Smooth muscle cell (in vitro differentiated cells): Measurements from ENCODE around the gene MYOD1. TPM values are rescaled to one million over a fixed set of nuclear protein-coding genes. Genes with fewer than 3 reads are reported as not detected.
A peak's percentile ranks its signal among the peaks of the same experiment; 100 is the strongest.

Experiments
- DNase-seq: peaks from one replicate; lab custom pipeline; 2025; ENCODE audit not compliant: unreplicated experiment; lab: John Stamatoyannopoulos, UW
- H2AFZ ChIP-seq: fragments of 200-600 bp; sonication (generic); 2 replicates; pipeline ENCODE4 v1.6.0; 2016; ENCODE audit warnings: antibody characterized with exemption, low read depth, mild to moderate bottlenecking
- H3F3A ChIP-seq: fragments of 200-600 bp; sonication (generic); 2 replicates; pipeline ENCODE4 v1.6.0; 2017; ENCODE audit warnings: antibody characterized with exemption, low read depth
- H3K27ac ChIP-seq: fragments of 200-600 bp; sonication (generic); 2 replicates; pipeline ENCODE4 v1.5.1; 2016; ENCODE audit warnings: low read depth, mild to moderate bottlenecking
- H3K27me3 ChIP-seq: fragments of 200-600 bp; sonication (generic); 2 replicates; pipeline ENCODE4 v1.6.1; 2016; ENCODE audit warnings: low read depth, mild to moderate bottlenecking
- H3K36me3 ChIP-seq: fragments of 200-600 bp; sonication (generic); 2 replicates; pipeline ENCODE4 v1.5.1; 2016; ENCODE audit warnings: low read depth
- H3K4me1 ChIP-seq: fragments of 200-600 bp; sonication (generic); 2 replicates; pipeline ENCODE4 v1.5.1; 2016; ENCODE audit warnings: low read depth
- H3K4me2 ChIP-seq: fragments of 200-600 bp; sonication (generic); 2 replicates; pipeline ENCODE4 v1.6.0; 2016; ENCODE audit warnings: mild to moderate bottlenecking
- H3K4me3 ChIP-seq: fragments of 200-600 bp; sonication (generic); 2 replicates; pipeline ENCODE4 v1.5.1; 2016; ENCODE audit warnings: mild to moderate bottlenecking
- H3K79me2 ChIP-seq: fragments of 200-600 bp; sonication (generic); 2 replicates; pipeline ENCODE4 v1.6.0; 2016; ENCODE audit warnings: low read depth, mild to moderate bottlenecking
- H3K9ac ChIP-seq: fragments of 200-600 bp; sonication (generic); 2 replicates; pipeline ENCODE4 v1.6.0; 2016; ENCODE audit warnings: low read depth
- H3K9me3 ChIP-seq: fragments of 200-600 bp; sonication (generic); replicated peaks from 2 replicates; pipeline ENCODE4 v1.5.1; 2016; ENCODE audit warnings: low read depth
- H4K20me1 ChIP-seq: fragments of 200-600 bp; sonication (generic); 2 replicates; pipeline ENCODE4 v1.6.0; 2016; ENCODE audit warnings: low read depth
- CTCF ChIP-seq: fragments of 200-600 bp; sonication (generic); IDR thresholded peaks from 2 replicates; pipeline ENCODE4 v1.5.1; 2017; ENCODE audit warnings: borderline replicate concordance, mild to moderate bottlenecking, antibody characterized with exemption; ENCODE audit not compliant: insufficient read depth, poor library complexity, severe bottlenecking
- WGBS: methylation state at CpG from one replicate; pipeline ENCODE4 v1.1.7; 2016; ENCODE audit warnings: low lambda C conversion rate; 5-methylcytosine and 5-hydroxymethylcytosine counted together
- polyA plus RNA-seq: library from polyadenylated mRNA; unstranded; fragments of >200 nt; fragmentation: Nextera tagmentation; extraction: Ambion mirVana; gene quantifications from 2 replicates; pipeline ENCODE4 v1.2.1, GENCODE V29; 2016
- total RNA-seq: library from RNA; depleted of rRNA; stranded (reverse); fragments of >200 nt; gene quantifications from 2 replicates; pipeline ENCODE4 v1.2.3, GENCODE V29; 2014

MYOD1 gene
- total and polyA plus RNA-seq, 2 experiments from 2014 or later, result not detected

- H3K79me2 ChIP-seq, result no peaks in the 10 kb centered on the region
- H3K4me2 ChIP-seq, result no peak overlapping the region
- H2AFZ ChIP-seq, result no peak overlapping the region
- no peak for TF ChIP-seq CTCF
- no peak overlapping the region for H3K27ac ChIP-seq
- 21% methylated on average over 16 of the region's 16 CpGs for WGBS
- peaks cover 100% of the 10 kb centered on the region for H3K27me3 ChIP-seq
- no peak overlapping the region for H3K4me3 ChIP-seq
- DNase-seq, result no peak
- H3K9me3 ChIP-seq, result no peaks in the 10 kb centered on the region
- no peaks in the 10 kb centered on the region for H3K4me1 ChIP-seq
- no peaks in the 10 kb centered on the region for H3F3A ChIP-seq
- no peak overlapping the region for H3K9ac ChIP-seq
- H3K36me3 ChIP-seq, result no peaks in the 10 kb centered on the region
- no peaks in the 10 kb centered on the region for H4K20me1 ChIP-seq
Measured at GRCh38 chr11:17718510-17718962, 835 bp upstream of the MYOD1 start.

- H2AFZ ChIP-seq, result no peak overlapping the region
- H4K20me1 ChIP-seq, result no peaks in the 10 kb centered on the region
- no peak for DNase-seq
- peaks cover 100% of the 10 kb centered on the region for H3K27me3 ChIP-seq
- no peak overlapping the region for H3K27ac ChIP-seq
- H3K9me3 ChIP-seq, result no peaks in the 10 kb centered on the region
- WGBS, result 9% methylated on average over 85 of the region's 85 CpGs
- H3F3A ChIP-seq, result no peaks in the 10 kb centered on the region
- no peaks in the 10 kb centered on the region for H3K79me2 ChIP-seq
- H3K9ac ChIP-seq, result no peak overlapping the region
- no peak overlapping the region for H3K4me2 ChIP-seq
- H3K36me3 ChIP-seq, result no peaks in the 10 kb centered on the region
- no peak overlapping the region for H3K4me3 ChIP-seq
- TF ChIP-seq CTCF, result peak; percentile 26
- H3K4me1 ChIP-seq, result no peaks in the 10 kb centered on the region
Measured at GRCh38 chr11:17719938-17720795, 796 bp downstream of the MYOD1 start.

GRCh38 chr11:17720796-17721171, 1.4 kb downstream of the MYOD1 start:
- H3K9me3 ChIP-seq, result no peaks in the 10 kb centered on the region
- H3F3A ChIP-seq, result no peaks in the 10 kb centered on the region
- H3K27me3 ChIP-seq, result peaks cover 100% of the 10 kb centered on the region
- H3K4me2 ChIP-seq, result no peak overlapping the region
- DNase-seq, result no peak
- 10% methylated on average over 24 of the region's 24 CpGs for WGBS
- H2AFZ ChIP-seq, result no peak overlapping the region
- no peaks in the 10 kb centered on the region for H4K20me1 ChIP-seq
- H3K36me3 ChIP-seq, result no peaks in the 10 kb centered on the region
- no peak overlapping the region for H3K27ac ChIP-seq
- TF ChIP-seq CTCF, result no peak
- H3K4me3 ChIP-seq, result no peak overlapping the region
- no peak overlapping the region for H3K9ac ChIP-seq
- H3K4me1 ChIP-seq, result no peaks in the 10 kb centered on the region
- no peaks in the 10 kb centered on the region for H3K79me2 ChIP-seq
